Caco-2 (cell line): Measurements from ENCODE around the gene CHEK2. TPM values are rescaled to one million over a fixed set of nuclear protein-coding genes. Genes with fewer than 3 reads are reported as not detected.

Source experiments
- BruUV-seq: library from RNA; stranded (reverse); fragments of 400-500 nt; replicated peaks from 2 replicates; lab custom pipeline; 2021; lab: Mats Ljungman, UMichigan
- CTCF ChIA-PET: fragments of 300-600 bp; sonication (Branson Sonifier 250); formaldehyde crosslinking; loops from one replicate; lab custom pipeline; 2022; ENCODE audit warnings: antibody characterized with exemption; lab: Charles Lee
- POLR2A ChIA-PET: fragments of 300-600 bp; sonication (Branson Sonifier 250); formaldehyde crosslinking; loops from one replicate; lab custom pipeline; 2022; ENCODE audit warnings: antibody characterized with exemption; lab: Charles Lee
- DNase-seq, 2 experiments: peaks; one replicate each; pipeline versions ENCODE4 v3.0.0 to v3.0.0-alpha.2; 2020 to 2022
- H3K27me3 ChIP-seq: replicated peaks from 2 replicates; pipeline ENCODE4 v1.6.0; 2011; ENCODE audit warnings: low read length; ENCODE audit not compliant: control insufficient read depth, insufficient read depth
- H3K36me3 ChIP-seq: 2 replicates; pipeline ENCODE4 v1.5.1; 2011; ENCODE audit warnings: low read length; ENCODE audit not compliant: control insufficient read depth, insufficient read depth
- H3K4me1 ChIP-seq: fragments of 250-450 bp; sonication (Bioruptor Pico); 2 replicates; pipeline ENCODE4 v1.5.1; 2020; ENCODE audit warnings: mild to moderate bottlenecking
- H3K4me3 ChIP-seq: 2 replicates; pipeline ENCODE4 v1.5.1; 2011; ENCODE audit warnings: low read depth, mild to moderate bottlenecking, control low read depth, low read length
- H3K9me3 ChIP-seq: fragments of 250-450 bp; sonication (Bioruptor Pico); 2 replicates; pipeline ENCODE4 v1.5.1; 2020; ENCODE audit warnings: mild to moderate bottlenecking, moderate library complexity
- H3K27ac Mint-ChIP-seq: one replicate; pipeline ENCODE4 v1.8.0; 2022; ENCODE audit warnings: mixed read lengths; ENCODE audit not compliant: unreplicated experiment
- H3K27me3 Mint-ChIP-seq: one replicate; pipeline ENCODE4 v1.8.0; 2022; ENCODE audit warnings: mixed read lengths; ENCODE audit not compliant: insufficient read depth, unreplicated experiment
- H3K36me3 Mint-ChIP-seq: one replicate; pipeline ENCODE4 v1.8.0; 2022; ENCODE audit warnings: mild to moderate bottlenecking, mixed read lengths; ENCODE audit not compliant: insufficient read depth, unreplicated experiment
- H3K4me1 Mint-ChIP-seq: one replicate; pipeline ENCODE4 v1.8.0; 2022; ENCODE audit warnings: low read depth, mixed read lengths; ENCODE audit not compliant: unreplicated experiment
- H3K4me3 Mint-ChIP-seq: one replicate; pipeline ENCODE4 v1.8.0; 2022; ENCODE audit warnings: mild to moderate bottlenecking, moderate library complexity, mixed read lengths; ENCODE audit not compliant: unreplicated experiment
- H3K9me3 Mint-ChIP-seq: one replicate; pipeline ENCODE4 v1.8.0; 2022; ENCODE audit warnings: mixed read lengths; ENCODE audit not compliant: unreplicated experiment
- CTCF ChIP-seq, 2 experiments: fragments of 200-600 bp in 1 of 2; IDR thresholded peaks; 1 replicate in 1 of 2; 2 replicates in 1 of 2; pipeline versions ENCODE4 v1.5.1 to v1.8.0; 2011 to 2022; ENCODE audit warnings: antibody characterized with exemption in 1 of 2, control low read depth in 1 of 2, inconsistent platforms in 1 of 2, low read depth in 1 of 2, low read length in 1 of 2, mild to moderate bottlenecking in 1 of 2, moderate library complexity in 1 of 2; ENCODE audit not compliant: insufficient read depth in 1 of 2, severe bottlenecking in 1 of 2, unreplicated experiment in 1 of 2
- intact Hi-C: fragments of 100-400 bp; cut with micrococcal nuclease; formaldehyde crosslinking; loops from one replicate; pipeline ENCODE4 v1.10.0; 2022; ENCODE audit not compliant: unreplicated experiment
- total RNA-seq: library from RNA; stranded (reverse); gene quantifications from 2 replicates; pipeline ENCODE4 v1.2.3, GENCODE V29; 2022

The CHEK2 gene
- total RNA-seq, 1 experiment from 2014 or later = 38.0 TPM

- H3K4me3 ChIP-seq = no peak overlapping the region
- ChIA-PET POLR2A (no interaction called here), CTCF (no interaction called here)
- no TSS peak for BruUV-seq
- DNase-seq = no peak
- no peaks in the 10 kb centered on the region for H3K27me3 ChIP-seq
- Mint-ChIP-seq H3K4me3 (no peak overlapping the region), H3K9me3 (no peaks in the 10 kb centered on the region), H3K4me1 (no peaks in the 10 kb centered on the region), H3K27me3 (no peaks in the 10 kb centered on the region), H3K27ac (no peak overlapping the region), H3K36me3 (peaks cover 31% of the 10 kb centered on the region)
- intact Hi-C loops = no loop called here
- H3K4me1 ChIP-seq = no peaks in the 10 kb centered on the region
- no peaks in the 10 kb centered on the region for H3K9me3 ChIP-seq
- peaks cover 2% of the 10 kb centered on the region; the same call in 1 of the 2 replicates for H3K36me3 ChIP-seq
- TF ChIP-seq CTCF (IDR thresholded peaks at IDR 0.05; ENCODE audit: insufficient read depth in 1 of 2, low read depth in 1 of 2, low read length in 1 of 2, severe bottlenecking in 1 of 2, unreplicated experiment in 1 of 2) = no peak
Observed at GRCh38 chr22:28730179-28730578, 11.4 kb downstream of the CHEK2 start.

- intact Hi-C loops = no loop called here
Observed at GRCh38 chr22:28728621-28729313, 12.9 kb downstream of the CHEK2 start.

DNA sequence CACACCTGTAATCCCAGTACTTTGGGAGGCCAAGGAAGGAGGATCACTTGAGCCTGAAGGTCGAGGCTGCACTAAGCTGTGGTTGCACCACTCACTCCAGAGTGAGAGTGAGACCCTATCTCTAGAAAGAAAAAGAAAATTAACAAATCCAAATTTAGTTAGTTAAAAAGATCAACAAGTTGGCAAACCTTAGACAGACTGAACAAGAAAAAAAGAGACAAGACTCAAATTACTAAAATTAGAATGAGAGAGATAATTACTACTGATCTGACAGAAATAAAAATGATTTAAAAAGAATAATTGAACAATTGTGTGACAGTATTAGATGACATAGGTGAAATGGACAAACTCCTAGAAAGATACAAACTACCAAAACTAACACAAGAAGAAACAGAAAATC, 13.6 kb downstream of the CHEK2 start:
- CTCF ChIA-PET = no interaction called here
- POLR2A ChIA-PET = no interaction called here

More at GRCh38 chr22:28728621-28729313, 12.9 kb downstream of the CHEK2 start:
- H3K27ac Mint-ChIP-seq = no peak overlapping the region
- no peak overlapping the region for H3K4me3 Mint-ChIP-seq
- DNase-seq = no peak
- no peaks in the 10 kb centered on the region for H3K27me3 Mint-ChIP-seq
- H3K36me3 ChIP-seq = peaks cover 1% of the 10 kb centered on the region; the same call in 1 of the 2 replicates
- H3K9me3 ChIP-seq = no peaks in the 10 kb centered on the region
- CTCF ChIA-PET = interaction anchor here (0.6 kb wide), 1 partner anchor 104 kb away, joined by 3 read pairs; no protein-coding TSS in a partner anchor
- H3K27me3 ChIP-seq = no peaks in the 10 kb centered on the region
- H3K4me1 Mint-ChIP-seq = no peaks in the 10 kb centered on the region
- no peaks in the 10 kb centered on the region for H3K9me3 Mint-ChIP-seq
- H3K36me3 Mint-ChIP-seq = peaks cover 36% of the 10 kb centered on the region
- no TSS peak for BruUV-seq
- TF ChIP-seq CTCF (IDR thresholded peaks at IDR 0.05; ENCODE audit: insufficient read depth in 1 of 2, low read depth in 1 of 2, low read length in 1 of 2, severe bottlenecking in 1 of 2, unreplicated experiment in 1 of 2) = no peak
- no peak overlapping the region for H3K4me3 ChIP-seq
- no peaks in the 10 kb centered on the region for H3K4me1 ChIP-seq
- POLR2A ChIA-PET = no interaction called here

More for the DNA sequence above, 13.6 kb downstream of the CHEK2 start:
- DNase-seq = no peak
- no peaks in the 10 kb centered on the region for H3K9me3 ChIP-seq
- Mint-ChIP-seq H3K4me3 (no peak overlapping the region), H3K36me3 (peaks cover 39% of the 10 kb centered on the region), H3K27ac (no peak overlapping the region), H3K4me1 (no peaks in the 10 kb centered on the region), H3K27me3 (no peaks in the 10 kb centered on the region), H3K9me3 (no peaks in the 10 kb centered on the region)
- no peak for TF ChIP-seq CTCF (IDR thresholded peaks at IDR 0.05; ENCODE audit: insufficient read depth in 1 of 2, low read depth in 1 of 2, low read length in 1 of 2, severe bottlenecking in 1 of 2, unreplicated experiment in 1 of 2)
- H3K4me3 ChIP-seq = no peak overlapping the region
- H3K4me1 ChIP-seq = no peaks in the 10 kb centered on the region
- H3K36me3 ChIP-seq = peaks cover 1% of the 10 kb centered on the region; the same call in 1 of the 2 replicates
- H3K27me3 ChIP-seq = no peaks in the 10 kb centered on the region
- intact Hi-C loops = no loop called here
- BruUV-seq = no TSS peak
